ENCODE results near the gene ZNF860. TPM values are rescaled to one million over a fixed set of nuclear protein-coding genes. Genes with fewer than 3 reads are reported as not detected.

ZNF860 gene
- total and polyA plus RNA-seq, 2 donors (not counting 3 experiments of a cell fraction or from before 2014, with no cell fraction given) = 0.19 to 0.73 TPM

DNA sequence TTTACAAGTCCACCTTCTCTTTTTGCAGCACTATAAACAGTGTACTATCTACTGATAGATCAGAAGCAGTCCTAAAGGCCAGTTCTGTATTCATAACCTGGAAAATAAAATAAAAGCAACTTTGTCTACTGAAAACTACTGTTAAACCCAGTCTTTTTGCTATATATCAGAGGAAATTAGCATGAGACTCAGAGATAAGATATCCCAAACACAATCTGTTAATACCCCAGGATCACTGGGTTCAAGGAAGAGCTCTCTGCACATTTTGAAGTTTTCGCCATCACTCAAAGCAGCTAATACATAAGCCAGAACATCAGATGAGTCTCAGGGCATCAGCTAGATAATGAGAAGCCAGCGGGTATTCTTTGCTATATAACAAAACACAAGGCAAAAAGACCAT lies 22.3 kb upstream of the ZNF860 start:
- dilution Hi-C loops (cut with MboI; ENCODE audit: extremely low pct_ligation_motif_present, low sequenced_read_pairs) = no loop called here
- no peaks in the 10 kb centered on the region for H3K36me3 ChIP-seq (ENCODE audit: control insufficient read depth in 2 of 2, extremely low read depth in 1 of 2, insufficient read depth in 2 of 2, low read length in 2 of 2)
- FAIRE-seq (no peak), DNase-seq (ENCODE audit: low read depth, low spot score) (no peak)
- ChIA-PET CTCF (no interaction called here), POLR2A (no interaction called here)
- H3K9me3 ChIP-seq (replicated peaks; ENCODE audit: control insufficient read depth, insufficient read depth, low read length) = peaks cover 4% of the 10 kb centered on the region
- intact Hi-C loops (cut with micrococcal nuclease) = no loop called here
- no peak overlapping the region for H3K4me3 ChIP-seq (replicated peaks in 1 of 3; ENCODE audit: insufficient read depth in 1 of 3, low read depth in 1 of 3, low read length in 3 of 3)
- peaks cover 24% of the 10 kb centered on the region for H3K4me1 ChIP-seq (ENCODE audit: control insufficient read depth, extremely low read depth, insufficient read depth, low read length)
- H4K20me1 ChIP-seq (replicated peaks; ENCODE audit: control insufficient read depth, extremely low read depth, insufficient read depth, low read length) = no peaks in the 10 kb centered on the region
- no peak overlapping the region for H3K4me2 ChIP-seq (ENCODE audit: insufficient read depth, low read length)
- no peak overlapping the region for H3K27ac ChIP-seq (ENCODE audit: insufficient read depth, low read depth, low read length)
- no peaks in the 10 kb centered on the region for H3K9me1 ChIP-seq (replicated peaks; ENCODE audit: control insufficient read depth, extremely low read depth, insufficient read depth, low read length)
- no peaks in the 10 kb centered on the region for H3K27me3 ChIP-seq (ENCODE audit: control insufficient read depth in 2 of 2, insufficient read depth in 2 of 2, low read length in 2 of 2)
- peaks cover 38% of the 10 kb centered on the region for H3K79me2 ChIP-seq (ENCODE audit: control insufficient read depth, insufficient read depth, low read length)
- no peak overlapping the region for H3K9ac ChIP-seq (replicated peaks; ENCODE audit: extremely low read depth, insufficient read depth, low read length)
- TF ChIP-seq GATA2 (IDR thresholded peaks at IDR 0.05; ENCODE audit: insufficient read depth, insufficient read length, low read depth, low read length) (no peak), POLR2A (IDR thresholded peaks at IDR 0.05; ENCODE audit: low read depth, low read length) (no peak), POLR2AphosphoS5 (IDR thresholded peaks at IDR 0.05; ENCODE audit: insufficient read depth, low read depth, low read length) (no peak), EZH2 (IDR thresholded peaks at IDR 0.05; ENCODE audit: borderline replicate concordance, low read depth, low read length, severe bottlenecking) (no peak), FOS (IDR thresholded peaks at IDR 0.05; ENCODE audit: borderline replicate concordance, insufficient read depth, low read length) (no peak), MYC (IDR thresholded peaks at IDR 0.05; ENCODE audit: low read depth, low read length) (no peak), JUN (IDR thresholded peaks at IDR 0.05; ENCODE audit: borderline replicate concordance, insufficient read depth, insufficient read length, low read depth) (no peak)
- TF ChIP-seq, protein P1, sequence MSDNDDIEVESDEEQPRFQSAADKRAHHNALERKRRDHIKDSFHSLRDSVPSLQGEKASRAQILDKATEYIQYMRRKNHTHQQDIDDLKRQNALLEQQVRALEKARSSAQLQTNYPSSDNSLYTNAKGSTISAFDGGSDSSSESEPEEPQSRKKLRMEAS (IDR thresholded peaks at IDR 0.05; ENCODE audit: insufficient read depth, insufficient read length) = no peak
- no peak overlapping the region for H2AFZ ChIP-seq (ENCODE audit: low read depth, low read length)
- BruUV-seq (replicated peaks) = no TSS peak

Measured in endothelial cell of umbilical vein (primary cell).